ENCODE measurements around the gene LCN9. TPM values are rescaled to one million over a fixed set of nuclear protein-coding genes. Genes with fewer than 3 reads are reported as not detected.

LCN9 gene
- total RNA-seq, 1 donor from 2014 or later = 4.8 TPM

GRCh38 chr9:135648494-135649410 lies 14.4 kb upstream of the LCN9 start:
- Mint-ChIP-seq H3K4me3 (ENCODE audit: unreplicated experiment) (peak overlapping the region; percentile 63), H3K27ac (ENCODE audit: unreplicated experiment) (no peak overlapping the region), H3K9me3 (ENCODE audit: unreplicated experiment) (peaks cover 35% of the 10 kb centered on the region), H3K36me3 (ENCODE audit: low read depth, unreplicated experiment) (peaks cover 8% of the 10 kb centered on the region), H3K27me3 (ENCODE audit: low read depth, unreplicated experiment) (peaks cover 5% of the 10 kb centered on the region), H3K4me1 (ENCODE audit: low read depth, unreplicated experiment) (no peaks in the 10 kb centered on the region)
- no peak overlapping the region for H3K4me2 ChIP-seq (ENCODE audit: low read length)
- no peaks in the 10 kb centered on the region for H3K79me2 ChIP-seq (ENCODE audit: insufficient read depth, low read length)
- H3K4me1 ChIP-seq (ENCODE audit: insufficient read depth, low read length) = no peaks in the 10 kb centered on the region
- DNase-seq (ENCODE audit: low read depth) (no peak), FAIRE-seq (no peak)
- no peaks in the 10 kb centered on the region for H4K20me1 ChIP-seq (ENCODE audit: insufficient read depth, low read length)
- H3K4me3 ChIP-seq (ENCODE audit: insufficient read depth, low read depth, low read length) = no peak overlapping the region
- H3K9ac ChIP-seq (ENCODE audit: low read length) = no peak overlapping the region
- H3K27ac ChIP-seq (ENCODE audit: low read depth, low read length) = no peak overlapping the region
- H3K36me3 ChIP-seq (ENCODE audit: insufficient read depth, low read length) = no peaks in the 10 kb centered on the region
- H2AFZ ChIP-seq (ENCODE audit: low read depth, low read length) = no peak overlapping the region
- H3K27me3 ChIP-seq (ENCODE audit: insufficient read depth, low read length) = no peaks in the 10 kb centered on the region
- peaks cover 26% of the 10 kb centered on the region for H3K9me3 ChIP-seq (ENCODE audit: insufficient read depth, low read depth, low read length)
- TF ChIP-seq CTCF (IDR thresholded peaks at IDR 0.05; ENCODE audit: insufficient read depth, low read depth, low read length) (no peak), EZH2 (IDR thresholded peaks at IDR 0.05; ENCODE audit: insufficient read depth, low read length) (no peak)

- Histone ChIP-seq H3K27ac (ENCODE audit: low read depth, low read length) (no peak overlapping the region), H3K9me3 (ENCODE audit: insufficient read depth, low read depth, low read length) (peaks cover 26% of the 10 kb centered on the region), H3K4me3 (ENCODE audit: insufficient read depth, low read depth, low read length) (no peak overlapping the region), H2AFZ (ENCODE audit: low read depth, low read length) (no peak overlapping the region), H3K27me3 (ENCODE audit: insufficient read depth, low read length) (no peaks in the 10 kb centered on the region), H3K36me3 (ENCODE audit: insufficient read depth, low read length) (no peaks in the 10 kb centered on the region), H3K4me2 (ENCODE audit: low read length) (no peak overlapping the region), H4K20me1 (ENCODE audit: insufficient read depth, low read length) (no peaks in the 10 kb centered on the region), H3K79me2 (ENCODE audit: insufficient read depth, low read length) (no peaks in the 10 kb centered on the region), H3K9ac (ENCODE audit: low read length) (no peak overlapping the region), H3K4me1 (ENCODE audit: insufficient read depth, low read length) (no peaks in the 10 kb centered on the region)
- Mint-ChIP-seq H3K27ac (ENCODE audit: unreplicated experiment) (no peak overlapping the region), H3K4me1 (ENCODE audit: low read depth, unreplicated experiment) (no peaks in the 10 kb centered on the region), H3K9me3 (ENCODE audit: unreplicated experiment) (peaks cover 34% of the 10 kb centered on the region), H3K36me3 (ENCODE audit: low read depth, unreplicated experiment) (peaks cover 7% of the 10 kb centered on the region), H3K4me3 (ENCODE audit: unreplicated experiment) (no peak overlapping the region), H3K27me3 (ENCODE audit: low read depth, unreplicated experiment) (peaks cover 4% of the 10 kb centered on the region)
- FAIRE-seq (no peak), DNase-seq (ENCODE audit: low read depth) (no peak)
- TF ChIP-seq EZH2 (IDR thresholded peaks at IDR 0.05; ENCODE audit: insufficient read depth, low read length) (no peak), CTCF (IDR thresholded peaks at IDR 0.05; ENCODE audit: insufficient read depth, low read depth, low read length) (no peak)
Observed at GRCh38 chr9:135649508-135649907, 13.6 kb upstream of the LCN9 start.

- no peak for TF ChIP-seq CTCF (IDR thresholded peaks at IDR 0.05; ENCODE audit: insufficient read depth, low read depth, low read length)
- TF ChIP-seq EZH2 (IDR thresholded peaks at IDR 0.05; ENCODE audit: insufficient read depth, low read length) = no peak
- H3K27me3 ChIP-seq (ENCODE audit: insufficient read depth, low read length) = no peaks in the 10 kb centered on the region
- no peaks in the 10 kb centered on the region for H3K36me3 ChIP-seq (ENCODE audit: insufficient read depth, low read length)
- Mint-ChIP-seq H3K36me3 (ENCODE audit: low read depth, unreplicated experiment) (peaks cover 3% of the 10 kb centered on the region), H3K4me3 (ENCODE audit: unreplicated experiment) (no peak overlapping the region), H3K27me3 (ENCODE audit: low read depth, unreplicated experiment) (peaks cover 6% of the 10 kb centered on the region), H3K4me1 (ENCODE audit: low read depth, unreplicated experiment) (no peaks in the 10 kb centered on the region), H3K9me3 (ENCODE audit: unreplicated experiment) (peaks cover 25% of the 10 kb centered on the region), H3K27ac (ENCODE audit: unreplicated experiment) (no peak overlapping the region)
- H3K4me2 ChIP-seq (ENCODE audit: low read length) = no peak overlapping the region
- no peak overlapping the region for H3K27ac ChIP-seq (ENCODE audit: low read depth, low read length)
- H3K79me2 ChIP-seq (ENCODE audit: insufficient read depth, low read length) = no peaks in the 10 kb centered on the region
- no peak for DNase-seq (ENCODE audit: low read depth)
- no peak overlapping the region for H3K9ac ChIP-seq (ENCODE audit: low read length)
- no peak for FAIRE-seq
- peaks cover 19% of the 10 kb centered on the region for H3K9me3 ChIP-seq (ENCODE audit: insufficient read depth, low read depth, low read length)
- H3K4me1 ChIP-seq (ENCODE audit: insufficient read depth, low read length) = no peaks in the 10 kb centered on the region
- H4K20me1 ChIP-seq (ENCODE audit: insufficient read depth, low read length) = no peaks in the 10 kb centered on the region
- no peak overlapping the region for H3K4me3 ChIP-seq (ENCODE audit: insufficient read depth, low read depth, low read length)
- H2AFZ ChIP-seq (ENCODE audit: low read depth, low read length) = no peak overlapping the region
Observed at GRCh38 chr9:135650408-135650807, 12.7 kb upstream of the LCN9 start.
